Hematopoietic multipotent progenitor cell treated with erythropoietin and hydrocortisone succinate and interleukin-3 and kit ligand, for 4 days (in vitro differentiated cells): Measurements from ENCODE around the gene SERPINA1.
A peak's percentile ranks its signal among the peaks of the same experiment; 100 is the strongest.

Experiments
- DNase-seq: peaks from one replicate; pipeline ENCODE4 v3.0.0-alpha.2; 2015

Gene SERPINA1

DNA sequence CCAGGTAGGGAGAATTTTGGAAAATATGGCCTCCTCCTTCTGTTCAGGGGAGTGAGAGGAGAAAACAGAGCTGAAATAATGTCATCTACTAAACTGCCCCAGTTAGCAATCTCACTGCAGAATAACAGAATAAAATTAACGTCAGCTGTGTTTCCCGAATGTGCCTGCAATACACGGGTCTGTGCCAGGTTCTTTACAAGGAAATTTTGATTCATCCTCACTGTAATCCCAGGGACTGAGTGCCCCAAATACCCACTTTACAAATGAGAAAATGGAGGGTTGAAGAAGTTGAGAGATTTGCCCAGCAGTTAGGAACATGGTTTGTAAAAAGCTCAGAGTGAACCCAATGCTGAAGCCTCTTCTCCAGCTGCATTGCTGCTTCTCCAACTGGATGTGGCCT, 44.0 kb downstream of the SERPINA1 start:
- no peak for DNase-seq

DNA sequence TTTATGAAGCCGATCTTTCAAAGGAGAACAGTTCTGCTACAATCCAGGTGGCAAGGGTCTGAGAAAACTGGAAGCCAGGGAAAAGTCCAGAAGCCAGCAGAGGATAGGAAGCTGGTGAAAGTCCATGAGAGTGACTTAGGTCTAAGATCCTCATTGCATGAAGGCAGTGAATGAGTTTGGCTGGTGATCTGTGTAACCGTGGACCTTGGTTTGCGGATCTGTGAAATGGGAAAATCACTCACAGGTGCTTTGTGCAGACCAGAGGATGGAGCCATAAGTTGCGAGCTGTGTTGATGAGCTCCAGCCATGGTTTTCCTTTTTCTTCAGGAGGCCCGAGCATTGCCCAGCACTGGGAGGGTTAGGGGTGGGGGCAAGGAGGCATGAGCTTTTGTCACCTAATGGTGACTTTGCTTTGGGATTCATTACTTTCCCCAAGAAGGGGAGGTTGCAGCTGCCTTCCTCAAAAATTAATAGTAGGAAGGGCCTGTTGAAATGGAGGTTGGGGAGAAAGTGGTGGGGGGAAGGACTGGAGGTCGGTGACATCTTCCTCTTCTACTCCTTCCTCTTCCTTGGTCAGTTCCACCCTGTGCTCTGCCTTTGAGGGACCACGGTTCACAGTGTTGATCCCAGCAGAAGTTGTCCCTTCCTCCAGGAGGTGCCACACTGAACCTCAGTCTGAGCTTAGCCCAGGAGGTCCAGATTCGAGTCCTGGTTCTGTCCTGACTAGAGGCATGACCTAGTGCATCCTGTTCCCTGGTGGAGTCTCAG, 45.0 kb downstream of the SERPINA1 start:
- DNase-seq: no peak

DNA sequence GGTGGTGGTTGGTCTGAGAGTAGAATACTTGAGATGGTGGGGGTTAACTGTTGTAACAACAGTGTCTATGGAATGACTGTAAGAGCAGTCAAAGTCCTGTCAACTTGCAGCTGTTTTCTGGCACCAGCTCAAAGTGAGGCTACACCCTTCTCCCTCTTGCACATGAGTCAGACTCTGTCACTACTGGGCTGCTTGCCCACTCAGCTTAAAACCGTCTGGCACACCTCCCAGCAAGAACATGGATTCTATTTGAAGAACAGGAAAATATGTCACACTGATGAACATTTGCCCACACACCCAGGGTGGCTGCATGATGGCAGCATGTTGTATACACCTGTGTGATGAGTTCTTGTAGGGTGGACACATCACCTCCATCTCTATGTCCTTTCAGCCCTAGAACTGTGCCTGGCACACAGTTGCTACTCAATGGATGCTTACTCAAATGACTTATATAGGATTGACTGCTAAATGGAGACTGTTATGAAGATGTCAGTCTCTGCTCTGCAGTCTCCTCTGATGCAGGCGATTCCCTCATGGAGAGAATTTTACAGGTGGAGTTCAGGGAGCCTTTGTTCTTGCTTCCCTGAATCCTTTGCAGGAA, 46.0 kb downstream of the SERPINA1 start:
- DNase-seq: peak; percentile 63

DNA sequence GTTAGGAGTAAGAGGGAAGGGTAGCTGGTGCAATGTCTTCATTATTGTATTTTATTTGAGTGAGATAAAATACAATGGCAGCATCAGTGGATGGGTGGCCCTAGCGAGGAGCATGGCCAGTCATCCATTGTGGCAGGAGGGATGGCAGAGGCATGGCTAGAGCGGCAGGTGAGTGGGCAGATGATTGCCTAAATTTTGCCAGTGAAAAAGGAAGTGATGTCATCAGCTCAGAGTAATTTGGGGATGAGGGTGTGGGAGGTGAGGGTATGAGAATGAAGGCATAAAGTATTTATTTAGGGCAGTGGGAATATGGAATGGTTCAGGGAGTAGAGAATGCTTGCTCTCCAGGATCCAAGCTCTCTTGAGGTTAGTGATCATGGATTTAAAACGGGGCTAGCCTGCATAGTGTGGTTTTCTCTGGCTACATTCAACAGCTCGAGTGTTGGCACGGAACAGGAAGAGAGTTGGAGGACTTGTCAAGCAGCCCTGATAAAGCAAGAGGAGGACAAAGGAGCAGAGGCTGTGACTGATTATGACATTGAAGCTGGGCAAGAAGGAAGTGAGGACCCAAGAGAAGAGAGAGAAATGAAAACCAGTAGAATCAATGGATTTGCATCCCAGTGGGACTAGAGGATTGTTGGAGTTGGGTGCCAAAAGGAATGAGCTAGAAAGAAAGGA, 46.6 kb downstream of the SERPINA1 start:
- peak; percentile 26 for DNase-seq

DNA sequence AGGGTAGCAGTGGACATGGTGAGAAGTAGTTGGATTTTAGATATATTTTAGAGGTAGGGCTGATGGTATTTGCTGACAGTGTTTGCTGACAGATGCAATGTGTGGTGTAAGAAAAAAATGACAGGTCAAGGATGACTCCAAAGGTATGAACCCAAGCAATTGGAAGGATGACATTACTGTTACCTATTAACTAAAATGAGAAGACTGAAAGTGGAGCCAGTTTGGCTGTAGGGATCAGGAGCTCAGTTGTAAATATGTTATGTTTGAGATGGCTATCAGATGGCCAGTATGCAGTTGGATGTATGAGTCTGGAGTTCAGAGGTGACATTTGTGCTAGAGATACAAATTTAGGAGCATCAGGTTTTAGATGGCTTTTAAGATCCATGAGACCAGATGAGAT, 47.9 kb downstream of the SERPINA1 start:
- DNase-seq: no peak

DNA sequence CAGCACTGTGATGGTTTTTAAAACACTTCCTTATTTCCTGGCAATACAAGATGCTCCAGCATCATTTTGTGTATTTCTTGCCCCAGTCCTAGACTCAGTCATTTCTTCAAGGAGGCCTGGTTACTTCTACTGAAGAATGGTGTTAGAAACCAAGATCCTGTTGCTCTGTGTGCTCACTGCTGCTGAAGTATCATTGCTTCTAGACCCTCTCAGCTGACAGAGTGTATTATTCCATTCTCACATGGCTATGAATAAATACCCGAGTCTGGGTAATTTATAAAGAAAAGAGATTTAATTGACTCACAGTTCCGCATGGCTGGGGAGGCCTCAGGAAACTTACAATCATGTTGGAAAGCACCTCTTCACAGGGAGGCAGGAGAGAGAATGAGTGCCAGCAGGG, 50.4 kb downstream of the SERPINA1 start:
- no peak for DNase-seq

DNA sequence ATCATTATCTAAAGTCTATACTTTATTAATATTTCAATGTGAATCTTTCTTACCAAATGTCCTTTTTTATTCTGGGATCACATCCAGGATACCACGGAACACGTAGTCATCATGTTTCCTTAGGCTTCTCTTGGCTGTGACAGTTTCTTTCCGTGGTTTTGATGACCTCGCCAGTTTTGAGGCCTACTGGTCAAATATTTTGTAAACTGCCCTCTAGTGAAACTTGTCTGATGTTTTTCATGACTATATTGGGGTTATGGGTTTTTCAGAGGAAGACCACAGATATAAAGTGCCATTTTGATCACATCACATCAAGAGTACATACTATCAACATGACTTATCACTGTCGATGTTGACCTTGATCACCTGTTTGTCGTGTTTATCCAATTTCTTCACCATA, 51.1 kb downstream of the SERPINA1 start:
- no peak for DNase-seq

DNA sequence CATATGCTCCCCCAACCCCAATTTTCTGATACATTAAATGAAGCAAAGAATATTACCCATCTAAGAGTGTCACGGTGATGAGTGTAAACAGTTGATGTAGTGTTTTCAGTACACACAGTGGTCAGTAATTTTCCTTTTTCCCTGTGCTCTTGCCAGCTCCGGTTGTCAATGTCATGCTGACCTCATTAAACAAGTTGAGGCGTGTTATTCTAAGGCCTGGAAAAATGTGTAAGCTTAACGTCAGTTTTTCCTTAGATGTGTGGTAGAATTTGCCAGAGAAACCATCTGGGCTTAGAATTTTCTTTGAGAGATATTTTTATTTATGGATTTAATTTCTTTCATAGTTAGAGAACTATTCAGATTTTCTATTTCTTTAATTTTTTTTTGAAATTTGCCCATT, 53.5 kb downstream of the SERPINA1 start:
- DNase-seq: no peak

DNA sequence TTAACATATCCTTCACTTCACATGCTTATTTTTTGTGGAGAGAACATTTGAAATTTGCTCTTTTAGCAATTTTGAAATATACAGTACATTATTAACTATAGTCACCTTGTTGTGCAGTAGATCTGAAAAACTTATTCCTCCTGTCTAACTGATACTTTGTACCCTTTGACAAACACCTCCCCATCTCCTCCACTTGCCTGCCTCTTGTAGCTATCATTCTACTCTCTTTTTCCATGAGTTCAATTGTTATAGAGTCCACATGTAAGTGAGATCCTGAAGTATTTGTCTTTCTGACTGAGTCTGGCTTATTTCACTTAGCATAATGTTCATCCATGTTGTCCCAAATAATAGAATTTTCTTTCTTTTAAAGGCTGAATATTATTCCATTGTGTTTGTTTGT, 55.8 kb downstream of the SERPINA1 start:
- DNase-seq: no peak

DNA sequence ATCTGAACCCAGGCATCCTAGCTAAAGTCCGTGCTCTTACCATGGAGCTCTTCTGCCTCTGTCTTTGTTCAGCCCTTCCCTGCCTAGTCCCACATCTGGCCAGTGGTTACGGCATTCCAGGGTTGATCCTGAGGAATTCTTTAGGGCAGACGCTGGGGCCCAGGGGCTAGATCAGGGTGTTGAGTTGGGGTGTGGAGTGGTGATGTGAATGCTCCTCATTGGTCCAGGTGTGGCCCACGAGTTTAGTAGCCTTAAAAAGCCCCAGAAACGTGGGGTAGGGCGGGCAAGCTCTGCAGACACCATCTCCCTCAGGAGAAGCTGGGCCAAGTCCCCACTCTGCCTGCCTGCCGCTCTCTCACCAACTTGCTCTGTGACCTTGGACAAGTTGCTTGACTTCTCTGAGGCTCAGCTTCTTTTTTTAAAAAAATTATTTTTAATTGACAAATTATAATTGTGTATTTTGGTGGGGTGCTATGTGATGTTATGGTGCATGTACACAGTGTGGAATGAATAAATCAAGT, 56.3 kb downstream of the SERPINA1 start:
- DNase-seq: no peak

DNA sequence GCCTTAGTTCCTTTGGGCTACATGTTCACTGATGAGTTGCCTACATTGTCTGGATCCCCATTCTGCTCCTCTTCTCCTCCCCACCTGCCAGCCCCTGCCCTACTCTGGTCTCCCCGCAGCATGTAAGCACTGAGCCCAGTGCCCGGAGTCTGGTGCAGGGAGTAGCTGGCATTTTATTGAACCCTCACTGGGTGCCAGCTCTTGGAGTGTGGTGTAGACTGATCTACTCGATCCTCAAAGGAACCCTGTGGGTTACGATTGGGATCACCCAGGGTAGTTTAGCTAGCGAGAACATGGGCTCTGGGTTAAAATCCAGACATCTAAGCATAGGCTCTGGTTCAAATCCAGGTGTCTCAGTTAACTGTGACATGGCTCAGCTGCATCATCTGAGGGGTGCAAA, 56.9 kb downstream of the SERPINA1 start:
- DNase-seq: no peak

DNA sequence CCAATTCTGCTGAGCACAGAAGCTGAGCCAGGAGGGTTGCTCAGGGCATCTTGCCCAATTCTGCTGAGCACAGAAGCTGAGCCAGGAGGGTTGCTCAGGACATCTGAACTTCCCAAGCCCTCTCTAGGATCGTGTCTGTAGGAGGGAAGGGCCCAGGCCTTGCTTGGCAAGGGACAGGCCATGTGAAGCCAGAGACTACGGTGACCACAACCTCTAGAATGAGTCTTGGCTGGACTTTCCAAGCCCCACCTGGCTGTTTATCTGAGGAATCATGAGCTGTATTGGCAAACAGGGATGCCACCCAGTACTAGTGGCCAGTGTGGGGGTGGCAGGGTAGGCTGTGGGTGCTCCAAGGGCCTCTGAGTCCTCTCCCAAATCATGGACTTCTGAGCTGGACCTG, 57.5 kb downstream of the SERPINA1 start:
- no peak for DNase-seq

DNA sequence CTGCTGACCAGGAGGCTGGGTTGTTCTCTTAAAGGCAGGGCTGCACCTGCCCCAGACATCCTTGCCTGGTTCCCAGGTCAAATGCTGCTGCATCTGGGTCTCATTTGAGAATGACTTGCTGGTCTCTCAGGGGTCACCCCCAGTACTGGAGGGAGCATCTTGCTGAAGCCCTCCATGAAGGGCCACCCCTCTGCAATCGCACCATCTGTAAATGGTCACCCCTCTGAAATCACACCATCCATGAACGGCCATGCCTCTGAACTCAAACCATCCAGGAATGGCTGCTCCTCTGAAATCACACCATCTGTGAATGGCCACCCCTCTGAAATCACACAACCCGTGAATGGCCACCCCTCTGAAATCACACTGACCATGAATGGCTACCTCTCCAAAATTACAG, 58.0 kb downstream of the SERPINA1 start:
- DNase-seq: no peak

DNA sequence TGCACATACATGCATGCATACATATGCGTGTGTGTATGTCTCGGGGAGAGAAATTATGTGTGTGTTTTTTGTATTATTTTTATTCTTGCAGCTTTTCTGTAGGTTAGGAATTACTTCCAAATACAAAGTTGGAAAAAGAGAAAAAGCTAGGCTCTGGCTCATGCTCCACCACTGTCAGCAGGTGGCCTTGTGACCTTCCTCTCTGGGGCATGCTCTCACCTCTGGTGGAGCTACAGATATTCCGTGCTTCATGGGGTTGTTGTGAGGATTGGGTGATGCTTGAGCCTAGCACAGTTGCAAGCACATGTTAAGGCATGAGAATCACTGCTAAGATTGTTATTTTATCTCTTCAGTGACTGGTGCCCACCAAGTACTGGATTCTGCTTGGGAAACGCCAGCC, 58.5 kb downstream of the SERPINA1 start:
- DNase-seq: no peak

DNA sequence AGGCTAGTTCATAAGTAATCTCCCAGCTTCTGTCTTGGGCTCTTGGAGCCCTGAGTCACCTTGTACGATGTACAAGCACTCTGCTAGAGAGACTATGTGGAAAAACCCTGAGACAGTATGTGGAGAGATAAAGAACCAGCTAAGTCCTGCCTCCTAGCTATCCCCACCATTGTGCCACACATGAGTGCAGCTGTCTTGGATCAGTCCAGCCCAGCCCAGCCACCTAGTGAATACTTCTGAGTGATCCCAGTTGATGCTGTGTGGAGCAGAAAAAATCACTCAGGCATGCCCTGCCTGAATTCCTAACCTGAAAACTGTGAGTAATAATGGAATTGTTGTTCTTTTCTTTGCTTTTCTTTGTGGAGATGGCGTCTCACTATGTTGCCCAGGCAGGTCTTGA, 60.2 kb downstream of the SERPINA1 start:
- no peak for DNase-seq
